Neural progenitor cell (in vitro differentiated cells): ENCODE results near the gene SCLT1.

ENCODE experiments used
- EZH2 ChIP-seq: fragments of 200-600 bp; sonication (generic); IDR thresholded peaks from 2 replicates; pipeline ENCODE4 v1.6.1; 2017; ENCODE audit warnings: antibody characterized with exemption, mild to moderate bottlenecking, moderate library complexity
- EZH2phosphoT487 ChIP-seq: fragments of 200-600 bp; sonication (generic); IDR thresholded peaks from 2 replicates; pipeline ENCODE4 v1.6.1; 2017; ENCODE audit warnings: antibody characterized with exemption
- TF ChIP-seq, protein P1 (sequence below): fragments of 200-600 bp; sonication (generic); IDR thresholded peaks from 2 replicates; pipeline ENCODE4 v1.5.1; 2017; ENCODE audit warnings: antibody characterized with exemption, mild to moderate bottlenecking

- TF ChIP-seq, protein P1, sequence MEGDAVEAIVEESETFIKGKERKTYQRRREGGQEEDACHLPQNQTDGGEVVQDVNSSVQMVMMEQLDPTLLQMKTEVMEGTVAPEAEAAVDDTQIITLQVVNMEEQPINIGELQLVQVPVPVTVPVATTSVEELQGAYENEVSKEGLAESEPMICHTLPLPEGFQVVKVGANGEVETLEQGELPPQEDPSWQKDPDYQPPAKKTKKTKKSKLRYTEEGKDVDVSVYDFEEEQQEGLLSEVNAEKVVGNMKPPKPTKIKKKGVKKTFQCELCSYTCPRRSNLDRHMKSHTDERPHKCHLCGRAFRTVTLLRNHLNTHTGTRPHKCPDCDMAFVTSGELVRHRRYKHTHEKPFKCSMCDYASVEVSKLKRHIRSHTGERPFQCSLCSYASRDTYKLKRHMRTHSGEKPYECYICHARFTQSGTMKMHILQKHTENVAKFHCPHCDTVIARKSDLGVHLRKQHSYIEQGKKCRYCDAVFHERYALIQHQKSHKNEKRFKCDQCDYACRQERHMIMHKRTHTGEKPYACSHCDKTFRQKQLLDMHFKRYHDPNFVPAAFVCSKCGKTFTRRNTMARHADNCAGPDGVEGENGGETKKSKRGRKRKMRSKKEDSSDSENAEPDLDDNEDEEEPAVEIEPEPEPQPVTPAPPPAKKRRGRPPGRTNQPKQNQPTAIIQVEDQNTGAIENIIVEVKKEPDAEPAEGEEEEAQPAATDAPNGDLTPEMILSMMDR, result no peak
- TF ChIP-seq EZH2phosphoT487, result no peak
- TF ChIP-seq EZH2, result no peak
Observed at GRCh38 chr4:129008096-129008495, 85.2 kb downstream of the SCLT1 start.
